Ovary (tissue), 3 donors: ENCODE data around the gene SEMA4C.

Experiments used
- EP300 ChIP-seq: sonication (generic); formaldehyde crosslinking; IDR thresholded peaks from one replicate; pipeline ENCODE4 v1.6.1; 2017; ENCODE audit warnings: antibody characterized with exemption
- POLR2A ChIP-seq: fragments of 450-650 bp; IDR thresholded peaks from one replicate; pipeline ENCODE4 v1.6.1; 2017; ENCODE audit warnings: antibody characterized with exemption, mild to moderate bottlenecking, moderate library complexity
- TF ChIP-seq, protein P1 (sequence below), 3 donors: fragments of 450-650 bp in 2 of 3; fragments of 200-600 bp in 1 of 3; IDR thresholded peaks; one replicate each; pipeline versions ENCODE4 v1.5.1 to v1.8.0; 2016 to 2022; ENCODE audit warnings: antibody characterized with exemption in 3 of 3, mild to moderate bottlenecking in 1 of 3
- donor health status: DM: no; HTN: no; CAD: no.

DNA sequence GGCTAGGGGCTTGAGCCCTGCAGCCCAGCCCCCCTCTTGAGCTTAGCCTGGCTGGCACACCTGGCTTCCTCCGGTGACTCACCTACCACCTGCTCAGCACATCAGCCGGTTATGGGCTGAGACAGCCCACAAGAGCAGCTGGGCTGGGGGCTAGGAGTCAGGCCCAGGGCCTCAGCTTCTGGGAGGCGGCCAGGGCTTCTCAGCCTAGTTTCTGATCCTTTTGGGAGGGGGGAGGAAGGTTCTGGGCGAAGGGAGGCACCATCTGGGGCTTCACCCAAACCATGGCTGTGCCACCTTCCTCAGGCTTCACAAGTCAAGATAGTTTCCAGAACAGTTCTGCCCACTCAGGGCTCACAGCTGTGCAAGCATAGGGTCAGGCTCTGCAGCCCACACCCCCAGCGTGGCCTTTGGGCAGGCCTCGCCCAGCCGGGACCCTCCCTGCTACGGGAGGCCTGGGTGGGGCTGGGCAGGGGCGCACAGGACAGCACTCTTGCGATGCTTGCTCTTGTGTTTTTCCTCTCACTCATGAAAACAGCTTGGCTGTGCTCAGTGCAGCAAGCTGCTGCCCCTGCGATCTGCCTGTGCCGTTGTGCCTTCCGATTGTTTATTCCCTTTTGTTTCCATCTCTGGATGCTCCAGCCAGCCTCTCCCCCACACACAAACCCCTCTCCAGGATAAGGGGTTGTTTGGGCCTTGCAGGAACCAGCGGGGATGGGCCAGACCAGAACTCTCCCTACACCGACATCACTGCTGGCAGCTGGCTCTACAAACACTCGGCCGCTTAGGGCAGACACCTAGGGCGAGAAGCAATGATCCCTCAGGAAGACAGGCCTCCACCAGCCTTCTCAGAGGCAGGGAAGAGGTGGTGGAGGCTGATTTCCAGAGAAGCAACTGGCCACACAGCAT, 26.1 kb upstream of the SEMA4C start:
- TF ChIP-seq, protein P1, sequence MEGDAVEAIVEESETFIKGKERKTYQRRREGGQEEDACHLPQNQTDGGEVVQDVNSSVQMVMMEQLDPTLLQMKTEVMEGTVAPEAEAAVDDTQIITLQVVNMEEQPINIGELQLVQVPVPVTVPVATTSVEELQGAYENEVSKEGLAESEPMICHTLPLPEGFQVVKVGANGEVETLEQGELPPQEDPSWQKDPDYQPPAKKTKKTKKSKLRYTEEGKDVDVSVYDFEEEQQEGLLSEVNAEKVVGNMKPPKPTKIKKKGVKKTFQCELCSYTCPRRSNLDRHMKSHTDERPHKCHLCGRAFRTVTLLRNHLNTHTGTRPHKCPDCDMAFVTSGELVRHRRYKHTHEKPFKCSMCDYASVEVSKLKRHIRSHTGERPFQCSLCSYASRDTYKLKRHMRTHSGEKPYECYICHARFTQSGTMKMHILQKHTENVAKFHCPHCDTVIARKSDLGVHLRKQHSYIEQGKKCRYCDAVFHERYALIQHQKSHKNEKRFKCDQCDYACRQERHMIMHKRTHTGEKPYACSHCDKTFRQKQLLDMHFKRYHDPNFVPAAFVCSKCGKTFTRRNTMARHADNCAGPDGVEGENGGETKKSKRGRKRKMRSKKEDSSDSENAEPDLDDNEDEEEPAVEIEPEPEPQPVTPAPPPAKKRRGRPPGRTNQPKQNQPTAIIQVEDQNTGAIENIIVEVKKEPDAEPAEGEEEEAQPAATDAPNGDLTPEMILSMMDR (IDR thresholded peaks at IDR 0.05) = no peak
- no peak for TF ChIP-seq POLR2A
- no peak for TF ChIP-seq EP300
